GM12864 (cell line): Measurements from ENCODE around the gene GIPR.
"Not testable (repeated sequence)": the region's sequence is repeated elsewhere in the genome, so short reads cannot be mapped to it uniquely, and the experiment has no call there.

Experiments used
- DNase-seq: peaks from one replicate; pipeline ENCODE4 v3.0.0-alpha.2; 2011; ENCODE audit warnings: low read depth
- H3K4me3 ChIP-seq: 2 replicates; pipeline ENCODE4 v1.5.1; 2011; ENCODE audit warnings: mild to moderate bottlenecking, low read depth, low read length, control low read depth
- CTCF ChIP-seq: IDR thresholded peaks from 2 replicates; pipeline ENCODE4 v1.5.1; 2011; ENCODE audit warnings: low read depth, mild to moderate bottlenecking, moderate library complexity, low read length, control low read depth, inconsistent platforms; ENCODE audit errors: missing control alignments

The GIPR gene

GRCh38 chr19:45681391-45682015 lies 13.5 kb downstream of the GIPR start:
- peak; percentile 57 for DNase-seq
- H3K4me3 ChIP-seq: peak overlapping the region; percentile 39

GRCh38 chr19:45682117-45682516 lies 14.1 kb downstream of the GIPR start:
- H3K4me3 ChIP-seq: no peak overlapping the region
- no peak for TF ChIP-seq CTCF
- DNase-seq: no peak

More at GRCh38 chr19:45681391-45682015, 13.5 kb downstream of the GIPR start:
- peak; percentile 95 for TF ChIP-seq CTCF

- H3K4me3 ChIP-seq: no peak overlapping the region
- DNase-seq: no peak
- no peak for TF ChIP-seq CTCF
Measured at GRCh38 chr19:45682908-45683307, 14.9 kb downstream of the GIPR start.

GRCh38 chr19:45685045-45685444 lies 17.0 kb downstream of the GIPR start:
- not testable (repeated sequence) for DNase-seq, H3K4me3 ChIP-seq

GRCh38 chr19:45687599-45687998 lies 19.6 kb downstream of the GIPR start:
- H3K4me3 ChIP-seq: no peak overlapping the region
- TF ChIP-seq CTCF: no peak
- DNase-seq: no peak

- H3K4me3 ChIP-seq: peak within 1 kb of the TSS; percentile 79
- no peak for DNase-seq
- TF ChIP-seq CTCF: no peak
Measured at GRCh38 chr19:45691516-45692186, 23.6 kb downstream of the GIPR start, which contains the start of gene SNRPD2. Gene SNRPD2, minus strand, starts transcription at chr19:45691953. Its CDS starts 65 bp downstream, at chr19:45691888.

GRCh38 chr19:45692187-45693105 lies 24.4 kb downstream of the GIPR start, which contains the start of gene QPCTL:
Gene QPCTL, plus strand, starts transcription at chr19:45692666. Its CDS starts 38 bp downstream, at chr19:45692704.
- no peak for TF ChIP-seq CTCF
- peak within 1 kb of the TSS; percentile 79 for H3K4me3 ChIP-seq
- peak; percentile 99 for DNase-seq
